HepG2 (cell line): Measurements from ENCODE around the gene ZNF792. TPM values are rescaled to one million over a fixed set of nuclear protein-coding genes. Genes with fewer than 3 reads are reported as not detected.

Source experiments
- CREBL2 ChIP-seq: sonication (generic); formaldehyde crosslinking; IDR thresholded peaks from 2 replicates; pipeline ENCODE4 v1.8.1; 2023; ENCODE audit warnings: missing genetic modification reagents, mild to moderate bottlenecking, borderline replicate concordance
- FOXJ3 ChIP-seq: sonication (generic); formaldehyde crosslinking; IDR thresholded peaks from 2 replicates; pipeline ENCODE4 v1.4.0; 2020; ENCODE audit warnings: missing genetic modification reagents, mild to moderate bottlenecking, borderline replicate concordance
- GATAD1 ChIP-seq: IDR thresholded peaks from 2 replicates; pipeline ENCODE4 v1.6.1; 2016; ENCODE audit warnings: missing genetic modification reagents, missing compliant biosample characterization
- HNRNPL ChIP-seq: fragments of 200-400 bp; formaldehyde crosslinking; IDR thresholded peaks from 2 replicates; pipeline ENCODE4 v1.6.1; 2017; ENCODE audit warnings: mild to moderate bottlenecking, low read depth, low read length
- MEF2D ChIP-seq: sonication (generic); formaldehyde crosslinking; IDR thresholded peaks from 2 replicates; pipeline ENCODE4 v1.5.1; 2020; ENCODE audit warnings: mild to moderate bottlenecking, missing genetic modification reagents
- MLLT10 ChIP-seq: sonication (generic); formaldehyde crosslinking; IDR thresholded peaks from 2 replicates; pipeline ENCODE4 v1.4.0; 2020; ENCODE audit warnings: missing genetic modification reagents
- MXI1 ChIP-seq: IDR thresholded peaks from 3 replicates; pipeline ENCODE4 v1.6.1; 2012; ENCODE audit warnings: low read depth, low read length, inconsistent platforms, borderline replicate concordance
- NFYB ChIP-seq: sonication (generic); formaldehyde crosslinking; IDR thresholded peaks from 2 replicates; pipeline ENCODE4 v1.4.0; 2020; ENCODE audit warnings: missing genetic modification reagents
- PAXIP1 ChIP-seq: sonication (generic); formaldehyde crosslinking; conservative IDR thresholded peaks from 2 replicates; pipeline ENCODE4 v1.4.0; 2020; ENCODE audit warnings: mild to moderate bottlenecking, missing genetic modification reagents, moderate library complexity
- PHF20 ChIP-seq: sonication (generic); formaldehyde crosslinking; IDR thresholded peaks from 2 replicates; pipeline ENCODE4 v1.5.0; 2020; ENCODE audit warnings: mild to moderate bottlenecking, missing genetic modification reagents
- RARA ChIP-seq: IDR thresholded peaks from 2 replicates; pipeline ENCODE4 v1.6.1; 2016; ENCODE audit warnings: missing genetic modification reagents, missing compliant biosample characterization
- SNAPC2 ChIP-seq: sonication (generic); formaldehyde crosslinking; IDR thresholded peaks from 2 replicates; pipeline ENCODE4 v1.8.1; 2022; ENCODE audit warnings: mild to moderate bottlenecking, missing genetic modification reagents
- WIZ ChIP-seq: sonication (generic); formaldehyde crosslinking; IDR thresholded peaks from 2 replicates; pipeline ENCODE4 v1.5.1; 2020; ENCODE audit warnings: mild to moderate bottlenecking, missing genetic modification reagents
- ZFP37 ChIP-seq: sonication (generic); formaldehyde crosslinking; IDR thresholded peaks from 2 replicates; pipeline ENCODE4 v1.4.0; 2020; ENCODE audit warnings: missing genetic modification reagents, borderline replicate concordance
- ZNF20 ChIP-seq: sonication (generic); formaldehyde crosslinking; IDR thresholded peaks from 2 replicates; pipeline ENCODE4 v1.4.0; 2020; ENCODE audit warnings: mild to moderate bottlenecking, moderate library complexity, missing genetic modification reagents
- ZNF441 ChIP-seq: sonication (generic); formaldehyde crosslinking; IDR thresholded peaks from 2 replicates; pipeline ENCODE4 v1.7.0; 2021; ENCODE audit warnings: missing genetic modification reagents, borderline replicate concordance
- ZNF556 ChIP-seq: sonication (generic); formaldehyde crosslinking; IDR thresholded peaks from 2 replicates; pipeline ENCODE4 v1.4.0; 2020; ENCODE audit warnings: mild to moderate bottlenecking, missing genetic modification reagents, borderline replicate concordance
- ZNF766 ChIP-seq: sonication (generic); formaldehyde crosslinking; IDR thresholded peaks from 2 replicates; pipeline ENCODE4 v1.5.0; 2020; ENCODE audit warnings: missing genetic modification reagents, borderline replicate concordance
- ZSCAN21 ChIP-seq: sonication (generic); formaldehyde crosslinking; IDR thresholded peaks from 2 replicates; pipeline ENCODE4 v1.8.0; 2022; ENCODE audit warnings: mild to moderate bottlenecking, missing genetic modification reagents, moderate library complexity, borderline replicate concordance
- polyA plus RNA-seq, 8 experiments: library from polyadenylated mRNA; depleted of rRNA in 3 of 8; stranded (reverse) in 7 of 8; unstranded in 1 of 8; fragments of >200 nt; fragmentation: Illumina TruSeq in 4 of 8; extraction: Trizol in 4 of 8; gene quantifications; 2 replicates each; pipeline versions ENCODE4 v1.2.1 to v1.2.3, GENCODE V29; 2011 to 2016; ENCODE audit warnings: low read depth in 4 of 8, missing spikeins in 1 of 8, mixed read lengths in 1 of 8; ENCODE audit not compliant: insufficient read depth in 1 of 8
- total RNA-seq, 5 experiments: library from RNA; depleted of rRNA; stranded (reverse); fragments of >200 nt; fragmentation: Illumina TruSeq; extraction: Trizol; gene quantifications; 2 replicates each; pipeline ENCODE4 v1.2.3, GENCODE V29; 2016; ENCODE audit warnings: low read depth in 1 of 5
- TF ChIP-seq, protein P1 (sequence below): sonication (generic); formaldehyde crosslinking; IDR thresholded peaks from 2 replicates; pipeline ENCODE4; 2020; ENCODE audit warnings: missing genetic modification reagents, mild to moderate bottlenecking, borderline replicate concordance
- TF ChIP-seq, protein P2 (sequence below): sonication (generic); formaldehyde crosslinking; IDR thresholded peaks from 2 replicates; pipeline ENCODE4 v1.4.0; 2020; ENCODE audit warnings: missing genetic modification reagents, borderline replicate concordance

The ZNF792 gene
- total and polyA plus RNA-seq, 2 of the 13 experiments (the other 11 are each of a cell fraction or from before 2014, with no cell fraction given), result 5.5 to 11.5 TPM

DNA sequence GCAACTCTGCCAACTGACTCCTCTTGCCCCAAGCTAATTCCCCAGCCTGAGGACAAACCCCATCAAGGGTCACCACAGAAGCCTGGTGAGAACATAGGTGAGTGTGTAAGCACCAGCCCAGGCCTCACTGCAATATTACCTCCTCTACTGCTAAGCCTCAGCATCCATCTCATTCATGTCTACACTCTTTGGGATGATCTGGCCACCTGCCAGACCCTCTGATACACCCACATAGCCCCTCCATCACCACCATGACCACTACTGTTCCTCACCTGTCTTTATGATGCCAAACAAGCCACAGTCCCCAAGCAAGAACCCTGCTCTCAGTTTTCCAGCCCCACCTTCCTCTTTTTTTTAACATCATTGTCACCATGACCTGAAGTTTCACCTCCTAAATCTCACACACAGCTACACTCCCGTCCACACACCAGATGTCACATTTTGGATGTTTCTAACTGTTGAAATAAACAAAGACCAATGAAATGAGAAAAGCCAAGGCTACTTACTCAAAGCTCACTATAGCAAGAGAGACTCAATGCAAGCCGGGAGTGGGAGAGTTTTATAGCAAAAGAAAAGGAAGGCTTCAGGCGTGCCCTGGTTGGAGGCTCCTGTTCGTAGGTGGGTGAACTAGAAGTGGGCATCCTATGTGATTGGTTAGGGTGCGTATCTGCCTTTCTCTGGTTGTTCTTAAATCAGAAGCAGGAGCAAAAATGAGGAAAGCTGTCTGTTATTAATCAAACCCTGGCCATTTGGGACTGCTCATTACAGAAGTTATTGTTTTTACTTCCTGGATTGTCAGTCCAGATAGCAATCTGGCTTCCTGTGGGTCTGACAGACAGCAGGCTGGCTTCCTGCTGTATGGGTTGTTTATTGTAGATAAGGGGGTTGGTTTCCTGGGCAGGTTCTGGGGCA, 2.0 kb downstream of the ZNF792 start (continued):
- TF ChIP-seq FOXJ3 (CRISPR knock-in tag) (peak; percentile 60; the same call in 1 of the 2 replicates), MXI1 (0 out of 3 replicates have a peak, but pooled peaks have one; percentile 13), MLLT10 (CRISPR knock-in tag) (no peak), PAXIP1 (CRISPR knock-in tag) (peak; percentile 82), PHF20 (0 out of 2 replicates have a peak, but pooled peaks have one; percentile 31), ZNF766 (CRISPR knock-in tag) (0 out of 2 replicates have a peak, but pooled peaks have one; percentile 37), MEF2D (CRISPR knock-in tag) (0 out of 2 replicates have a peak, but pooled peaks have one; percentile 43), ZNF20 (CRISPR knock-in tag) (no peak), ZNF441 (CRISPR knock-in tag) (peak; percentile 64; the same call in 1 of the 2 replicates), HNRNPL (no peak), NFYB (CRISPR knock-in tag) (no peak), RARA (CRISPR knock-in tag) (peak; percentile 60), SNAPC2 (peak; percentile 42; the same call in 1 of the 2 replicates), GATAD1 (peak; percentile 30; the same call in 1 of the 2 replicates), CREBL2 (CRISPR knock-in tag) (no peak), ZFP37 (CRISPR knock-in tag) (no peak), WIZ (no peak), ZNF556 (CRISPR knock-in tag) (peak; percentile 19; the same call in 1 of the 2 replicates), ZSCAN21 (CRISPR knock-in tag) (no peak)
- TF ChIP-seq, protein P1, sequence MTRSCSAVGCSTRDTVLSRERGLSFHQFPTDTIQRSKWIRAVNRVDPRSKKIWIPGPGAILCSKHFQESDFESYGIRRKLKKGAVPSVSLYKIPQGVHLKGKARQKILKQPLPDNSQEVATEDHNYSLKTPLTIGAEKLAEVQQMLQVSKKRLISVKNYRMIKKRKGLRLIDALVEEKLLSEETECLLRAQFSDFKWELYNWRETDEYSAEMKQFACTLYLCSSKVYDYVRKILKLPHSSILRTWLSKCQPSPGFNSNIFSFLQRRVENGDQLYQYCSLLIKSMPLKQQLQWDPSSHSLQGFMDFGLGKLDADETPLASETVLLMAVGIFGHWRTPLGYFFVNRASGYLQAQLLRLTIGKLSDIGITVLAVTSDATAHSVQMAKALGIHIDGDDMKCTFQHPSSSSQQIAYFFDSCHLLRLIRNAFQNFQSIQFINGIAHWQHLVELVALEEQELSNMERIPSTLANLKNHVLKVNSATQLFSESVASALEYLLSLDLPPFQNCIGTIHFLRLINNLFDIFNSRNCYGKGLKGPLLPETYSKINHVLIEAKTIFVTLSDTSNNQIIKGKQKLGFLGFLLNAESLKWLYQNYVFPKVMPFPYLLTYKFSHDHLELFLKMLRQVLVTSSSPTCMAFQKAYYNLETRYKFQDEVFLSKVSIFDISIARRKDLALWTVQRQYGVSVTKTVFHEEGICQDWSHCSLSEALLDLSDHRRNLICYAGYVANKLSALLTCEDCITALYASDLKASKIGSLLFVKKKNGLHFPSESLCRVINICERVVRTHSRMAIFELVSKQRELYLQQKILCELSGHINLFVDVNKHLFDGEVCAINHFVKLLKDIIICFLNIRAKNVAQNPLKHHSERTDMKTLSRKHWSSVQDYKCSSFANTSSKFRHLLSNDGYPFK (CRISPR knock-in tag), result no peak
- TF ChIP-seq, protein P2, sequence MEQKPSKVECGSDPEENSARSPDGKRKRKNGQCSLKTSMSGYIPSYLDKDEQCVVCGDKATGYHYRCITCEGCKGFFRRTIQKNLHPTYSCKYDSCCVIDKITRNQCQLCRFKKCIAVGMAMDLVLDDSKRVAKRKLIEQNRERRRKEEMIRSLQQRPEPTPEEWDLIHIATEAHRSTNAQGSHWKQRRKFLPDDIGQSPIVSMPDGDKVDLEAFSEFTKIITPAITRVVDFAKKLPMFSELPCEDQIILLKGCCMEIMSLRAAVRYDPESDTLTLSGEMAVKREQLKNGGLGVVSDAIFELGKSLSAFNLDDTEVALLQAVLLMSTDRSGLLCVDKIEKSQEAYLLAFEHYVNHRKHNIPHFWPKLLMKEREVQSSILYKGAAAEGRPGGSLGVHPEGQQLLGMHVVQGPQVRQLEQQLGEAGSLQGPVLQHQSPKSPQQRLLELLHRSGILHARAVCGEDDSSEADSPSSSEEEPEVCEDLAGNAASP, result no peak
